ENCODE results near the gene MYL4. TPM values are rescaled to one million over a fixed set of nuclear protein-coding genes. Genes with fewer than 3 reads are reported as not detected.

MYL4 gene
- total and polyA plus RNA-seq, 10 of the 15 experiments (the other 5 are each of a cell fraction or from before 2014, with no cell fraction given) = 0.23 to 1.6 (median 0.58) TPM; not detected in 3

GRCh38 chr17:47273245-47273644 is 64.1 kb downstream of the MYL4 start (continued):
- TF ChIP-seq, protein P1, sequence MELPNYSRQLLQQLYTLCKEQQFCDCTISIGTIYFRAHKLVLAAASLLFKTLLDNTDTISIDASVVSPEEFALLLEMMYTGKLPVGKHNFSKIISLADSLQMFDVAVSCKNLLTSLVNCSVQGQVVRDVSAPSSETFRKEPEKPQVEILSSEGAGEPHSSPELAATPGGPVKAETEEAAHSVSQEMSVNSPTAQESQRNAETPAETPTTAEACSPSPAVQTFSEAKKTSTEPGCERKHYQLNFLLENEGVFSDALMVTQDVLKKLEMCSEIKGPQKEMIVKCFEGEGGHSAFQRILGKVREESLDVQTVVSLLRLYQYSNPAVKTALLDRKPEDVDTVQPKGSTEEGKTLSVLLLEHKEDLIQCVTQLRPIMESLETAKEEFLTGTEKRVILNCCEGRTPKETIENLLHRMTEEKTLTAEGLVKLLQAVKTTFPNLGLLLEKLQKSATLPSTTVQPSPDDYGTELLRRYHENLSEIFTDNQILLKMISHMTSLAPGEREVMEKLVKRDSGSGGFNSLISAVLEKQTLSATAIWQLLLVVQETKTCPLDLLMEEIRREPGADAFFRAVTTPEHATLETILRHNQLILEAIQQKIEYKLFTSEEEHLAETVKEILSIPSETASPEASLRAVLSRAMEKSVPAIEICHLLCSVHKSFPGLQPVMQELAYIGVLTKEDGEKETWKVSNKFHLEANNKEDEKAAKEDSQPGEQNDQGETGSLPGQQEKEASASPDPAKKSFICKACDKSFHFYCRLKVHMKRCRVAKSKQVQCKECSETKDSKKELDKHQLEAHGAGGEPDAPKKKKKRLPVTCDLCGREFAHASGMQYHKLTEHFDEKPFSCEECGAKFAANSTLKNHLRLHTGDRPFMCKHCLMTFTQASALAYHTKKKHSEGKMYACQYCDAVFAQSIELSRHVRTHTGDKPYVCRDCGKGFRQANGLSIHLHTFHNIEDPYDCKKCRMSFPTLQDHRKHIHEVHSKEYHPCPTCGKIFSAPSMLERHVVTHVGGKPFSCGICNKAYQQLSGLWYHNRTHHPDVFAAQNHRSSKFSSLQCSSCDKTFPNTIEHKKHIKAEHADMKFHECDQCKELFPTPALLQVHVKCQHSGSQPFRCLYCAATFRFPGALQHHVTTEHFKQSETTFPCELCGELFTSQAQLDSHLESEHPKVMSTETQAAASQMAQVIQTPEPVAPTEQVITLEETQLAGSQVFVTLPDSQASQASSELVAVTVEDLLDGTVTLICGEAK (IDR thresholded peaks at IDR 0.05; ENCODE audit: borderline replicate concordance) = no peak
- TF ChIP-seq SIN3A (IDR thresholded peaks at IDR 0.05; ENCODE audit: low read depth, low read length) = no peak

Small RNA genes lying within 50 kb of the gene (small RNA-seq; reads per million reads assigned to genes)
- gene RNU7-186P = not detected

Other genes starting within 250 kb of the MYL4 start
- gene RPRML, start 230.1 kb upstream of the MYL4 start, total RNA-seq (2014; rRNA removed) = not detected in 2 replicates
- gene RPRML, start 230.1 kb upstream of the MYL4 start, total RNA-seq (2014; rRNA removed; fragmentation: Illumina TruSeq; extraction: Trizol) = not detected in 2 replicates
- not detected in 2 replicates for gene RPRML, start 230.1 kb upstream of the MYL4 start, total RNA-seq (2021)
- gene RPRML, start 230.1 kb upstream of the MYL4 start, polyA plus RNA-seq (2011; rRNA removed) = not detected in 2 replicates
- not detected in 2 replicates for gene RPRML, start 230.1 kb upstream of the MYL4 start, polyA plus RNA-seq (2014; fragmentation: Illumina TruSeq; extraction: Trizol)
- gene RPRML, start 230.1 kb upstream of the MYL4 start, polyA plus RNA-seq (2014; fragmentation: Nextera tagmentation; extraction: Ambion mirVana) = not detected
- not detected in 2 replicates for gene RPRML, start 230.1 kb upstream of the MYL4 start, polyA plus RNA-seq (2014; rRNA removed)
- not detected for gene RPRML, start 230.1 kb upstream of the MYL4 start, polyA plus RNA-seq (2016; fragmentation: Nextera tagmentation; extraction: Ambion mirVana)
- gene CDC27, start 20.1 kb upstream of the MYL4 start, total RNA-seq (2014; rRNA removed) = 94.8 and 118 TPM in 2 replicates
- 92.5 and 100.0 TPM in 2 replicates for gene CDC27, start 20.1 kb upstream of the MYL4 start, total RNA-seq (2014; rRNA removed; fragmentation: Illumina TruSeq; extraction: Trizol)
- gene CDC27, start 20.1 kb upstream of the MYL4 start, total RNA-seq (2021) = 116 and 125 TPM in 2 replicates
- 138 and 157 TPM in 2 replicates for gene CDC27, start 20.1 kb upstream of the MYL4 start, polyA plus RNA-seq (2011; rRNA removed)
- 99.7 and 118 TPM in 2 replicates for gene CDC27, start 20.1 kb upstream of the MYL4 start, polyA plus RNA-seq (2014; fragmentation: Illumina TruSeq; extraction: Trizol)
- 10 to 100 TPM; 23.2 to 27.2 TPM for gene CDC27, start 20.1 kb upstream of the MYL4 start, polyA plus RNA-seq (2014; fragmentation: Nextera tagmentation; extraction: Ambion mirVana)
- gene CDC27, start 20.1 kb upstream of the MYL4 start, polyA plus RNA-seq (2014; rRNA removed) = 44.7 and 47.3 TPM in 2 replicates
- 10 to 100 TPM; 97.2 to 98.4 TPM for gene CDC27, start 20.1 kb upstream of the MYL4 start, polyA plus RNA-seq (2016; fragmentation: Nextera tagmentation; extraction: Ambion mirVana)
- 16.2 and 17.7 TPM in 2 replicates for gene ITGB3, start 44.5 kb downstream of the MYL4 start, total RNA-seq (2014; rRNA removed)
- 14.8 and 15.4 TPM in 2 replicates for gene ITGB3, start 44.5 kb downstream of the MYL4 start, total RNA-seq (2014; rRNA removed; fragmentation: Illumina TruSeq; extraction: Trizol)
- 22.8 and 22.9 TPM in 2 replicates for gene ITGB3, start 44.5 kb downstream of the MYL4 start, total RNA-seq (2021)
- gene ITGB3, start 44.5 kb downstream of the MYL4 start, polyA plus RNA-seq (2011; rRNA removed) = 7.9 and 12.0 TPM in 2 replicates
- 17.0 and 17.3 TPM in 2 replicates for gene ITGB3, start 44.5 kb downstream of the MYL4 start, polyA plus RNA-seq (2014; fragmentation: Illumina TruSeq; extraction: Trizol)
- gene ITGB3, start 44.5 kb downstream of the MYL4 start, polyA plus RNA-seq (2014; fragmentation: Nextera tagmentation; extraction: Ambion mirVana) = 1 to 10 TPM in 1 of 2 experiments, under 1 TPM in 1; 0.69 to 1.4 TPM
- gene ITGB3, start 44.5 kb downstream of the MYL4 start, polyA plus RNA-seq (2014; rRNA removed) = 15.2 and 15.6 TPM in 2 replicates
- 10 to 100 TPM; 10.6 to 12.3 TPM for gene ITGB3, start 44.5 kb downstream of the MYL4 start, polyA plus RNA-seq (2016; fragmentation: Nextera tagmentation; extraction: Ambion mirVana)
- 4.5 and 8.3 TPM in 2 replicates for gene EFCAB13, start 114.6 kb downstream of the MYL4 start, total RNA-seq (2014; rRNA removed)
- gene EFCAB13, start 114.6 kb downstream of the MYL4 start, total RNA-seq (2014; rRNA removed; fragmentation: Illumina TruSeq; extraction: Trizol) = 7.3 and 8.7 TPM in 2 replicates
- gene EFCAB13, start 114.6 kb downstream of the MYL4 start, total RNA-seq (2021) = 6.6 and 6.8 TPM in 2 replicates
- gene EFCAB13, start 114.6 kb downstream of the MYL4 start, polyA plus RNA-seq (2011; rRNA removed) = 2.3 and 4.2 TPM in 2 replicates
- 4.3 and 5.5 TPM in 2 replicates for gene EFCAB13, start 114.6 kb downstream of the MYL4 start, polyA plus RNA-seq (2014; fragmentation: Illumina TruSeq; extraction: Trizol)
- 1 to 10 TPM in 1 of 2 experiments, under 1 TPM in 1; 0.90 to 1.9 TPM for gene EFCAB13, start 114.6 kb downstream of the MYL4 start, polyA plus RNA-seq (2014; fragmentation: Nextera tagmentation; extraction: Ambion mirVana)
- gene EFCAB13, start 114.6 kb downstream of the MYL4 start, polyA plus RNA-seq (2014; rRNA removed) = 2.7 and 5.6 TPM in 2 replicates
- gene EFCAB13, start 114.6 kb downstream of the MYL4 start, polyA plus RNA-seq (2016; fragmentation: Nextera tagmentation; extraction: Ambion mirVana) = 1 to 10 TPM; 5.7 to 7.8 TPM

Measured in GM12878 (cell line).